ENCODE measurements around the gene RHBDD2.
"Not testable (repeated sequence)": the region's sequence is repeated elsewhere in the genome, so short reads cannot be mapped to it uniquely, and the experiment has no call there.

Gene RHBDD2

DNA sequence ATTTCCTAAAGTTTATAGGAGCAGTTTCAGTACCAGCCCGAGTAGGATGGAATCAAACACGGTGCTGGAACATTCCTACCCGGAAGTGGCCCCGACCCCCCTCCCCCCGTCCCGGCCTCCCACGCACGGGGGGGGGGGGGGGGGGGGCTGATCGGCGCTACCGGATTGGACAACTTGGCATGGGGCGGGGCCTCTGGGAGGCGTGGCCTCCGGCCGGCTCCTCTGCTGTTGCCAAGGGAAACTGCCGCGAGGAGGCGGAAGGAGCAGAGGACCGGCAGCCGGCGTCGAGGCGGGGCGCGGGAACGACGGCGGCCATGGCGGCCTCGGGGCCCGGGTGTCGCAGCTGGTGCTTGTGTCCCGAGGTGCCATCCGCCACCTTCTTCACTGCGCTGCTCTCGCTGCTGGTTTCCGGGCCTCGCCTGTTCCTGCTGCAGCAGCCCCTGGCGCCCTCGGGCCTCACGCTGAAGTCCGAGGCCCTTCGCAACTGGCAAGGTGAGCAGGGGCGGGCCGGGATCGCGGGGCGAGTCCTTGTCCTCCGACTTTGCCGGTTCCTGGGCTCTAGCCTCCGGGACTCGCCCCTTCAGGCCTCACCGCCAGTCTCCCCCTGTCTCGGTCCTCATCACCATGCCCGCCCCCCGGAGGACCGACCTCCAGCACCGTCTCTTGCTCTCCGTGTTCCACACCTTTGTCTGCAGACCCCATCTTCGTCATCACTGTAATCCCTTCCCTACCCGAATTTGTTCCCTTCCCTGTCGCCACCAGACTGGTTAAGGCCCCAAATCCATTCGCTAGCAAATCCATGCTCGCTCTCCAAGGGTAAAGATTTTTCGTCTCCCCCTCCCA lies at the start of gene RHBDD2:
Gene RHBDD2, plus strand, starts transcription at position 266 of the 843 bp plus-strand sequence. Its CDS starts 49 bp downstream, at position 315.
- DNase-seq (ENCODE audit: low spot score) = peak; percentile 93

DNA sequence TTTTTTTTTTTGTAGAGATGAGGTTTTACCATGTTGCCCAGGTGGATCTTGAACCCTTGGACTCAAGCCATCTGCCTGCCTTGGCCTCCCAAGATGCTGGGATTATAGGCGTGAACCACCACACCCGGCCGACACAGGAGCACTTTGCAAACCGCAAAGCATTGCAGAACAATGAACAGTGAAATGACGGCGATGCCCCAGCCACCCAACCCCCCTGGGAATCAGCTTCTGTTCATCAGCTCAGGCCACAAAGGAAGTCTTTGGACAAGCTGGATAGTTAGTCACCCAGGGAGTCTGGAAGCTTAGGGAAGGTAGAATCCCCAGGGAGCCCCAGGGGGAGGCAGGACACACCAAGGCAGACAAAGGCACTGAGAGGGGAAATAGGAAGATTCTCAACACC lies 49.2 kb upstream of the RHBDD2 start:
- DNase-seq (ENCODE audit: low spot score) = not testable (repeated sequence)

DNA sequence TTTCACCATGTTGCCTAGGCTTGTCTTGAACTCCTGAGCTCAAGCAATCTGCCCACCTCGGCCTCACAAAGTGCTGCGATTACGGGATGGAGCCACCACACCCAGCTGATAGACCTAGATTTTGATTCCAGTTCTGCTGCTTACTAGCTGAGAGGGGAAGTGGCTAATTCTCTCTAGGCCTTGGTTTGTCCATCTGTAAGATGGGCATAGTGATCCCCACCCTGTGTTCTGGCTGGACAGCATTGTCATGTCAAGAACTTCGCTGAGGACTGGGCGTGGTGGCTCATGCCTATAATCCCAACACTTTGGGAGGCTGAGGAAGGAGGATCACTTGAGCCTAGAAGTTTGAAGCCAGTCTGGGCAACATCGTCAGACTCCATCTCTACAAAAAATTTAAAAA lies 47.9 kb upstream of the RHBDD2 start:
- DNase-seq (ENCODE audit: low spot score) = no peak

DNA sequence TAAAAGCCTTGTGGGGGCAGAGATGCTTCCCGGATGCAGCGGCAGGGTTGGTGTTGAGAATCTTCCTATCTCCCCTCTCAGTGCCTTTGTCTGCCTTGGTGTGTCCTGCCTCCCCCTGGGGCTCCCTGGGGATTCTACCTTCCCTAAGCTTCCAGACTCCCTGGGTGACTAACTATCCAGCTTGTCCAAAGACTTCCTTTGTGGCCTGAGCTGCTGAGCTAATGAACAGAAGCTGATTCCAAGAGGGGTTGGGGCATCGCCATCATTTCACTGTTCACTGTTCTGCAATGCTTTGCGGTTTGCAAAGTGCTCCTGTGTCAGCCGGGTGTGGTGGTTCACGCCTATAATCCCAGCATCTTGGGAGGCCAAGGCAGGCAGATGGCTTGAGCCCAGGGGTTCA lies 45.2 kb upstream of the RHBDD2 start:
- DNase-seq (ENCODE audit: low spot score) = not testable (repeated sequence)

DNA sequence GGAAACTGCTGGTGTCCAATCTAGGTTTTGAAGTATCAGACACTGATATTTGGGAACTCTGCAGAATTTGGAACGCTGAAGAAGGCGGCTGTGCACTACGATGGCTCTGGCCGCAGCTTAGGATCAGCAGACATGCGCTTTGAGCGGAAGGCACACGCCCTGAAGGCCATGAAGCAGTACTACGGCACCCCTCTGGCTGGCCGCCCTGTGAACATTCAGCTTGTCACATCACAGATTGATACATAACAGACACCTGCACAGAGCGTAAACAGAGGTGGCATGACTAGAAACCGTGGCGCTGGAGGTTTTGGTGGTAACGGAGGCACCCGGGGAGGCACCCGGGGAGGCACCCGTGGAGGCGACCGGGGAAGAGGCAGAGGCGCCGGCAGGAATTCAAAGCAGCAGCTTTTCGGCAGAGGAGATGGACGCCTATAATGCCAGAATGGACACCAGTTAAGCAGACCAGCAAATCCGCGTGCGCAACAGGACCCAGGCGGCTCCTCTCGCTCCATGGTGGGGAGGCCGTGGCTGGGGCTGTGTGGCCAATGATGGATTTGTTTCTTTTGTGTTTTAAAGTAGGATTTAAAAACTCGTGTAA lies 43.0 kb upstream of the RHBDD2 start:
- DNase-seq (ENCODE audit: low spot score) = no peak

DNA sequence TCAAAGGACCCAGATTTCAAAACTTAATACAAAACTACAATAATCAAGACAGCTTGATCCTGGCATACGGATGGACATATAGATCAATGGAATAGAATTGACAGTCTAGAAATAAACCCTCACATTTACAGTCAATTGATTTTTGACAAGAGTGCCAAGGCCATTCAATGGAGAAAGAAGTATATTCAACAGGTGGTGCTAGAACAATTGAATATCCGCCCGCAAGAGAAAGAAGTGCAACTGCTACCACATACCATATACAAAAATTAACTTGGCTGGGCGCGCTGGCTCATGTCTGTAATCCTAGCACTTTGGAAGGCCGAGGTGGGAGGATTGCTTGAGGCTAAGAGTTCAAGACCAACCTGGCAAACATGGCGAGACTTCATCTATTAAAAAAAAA lies 42.0 kb upstream of the RHBDD2 start:
- DNase-seq (ENCODE audit: low spot score) = no peak

DNA sequence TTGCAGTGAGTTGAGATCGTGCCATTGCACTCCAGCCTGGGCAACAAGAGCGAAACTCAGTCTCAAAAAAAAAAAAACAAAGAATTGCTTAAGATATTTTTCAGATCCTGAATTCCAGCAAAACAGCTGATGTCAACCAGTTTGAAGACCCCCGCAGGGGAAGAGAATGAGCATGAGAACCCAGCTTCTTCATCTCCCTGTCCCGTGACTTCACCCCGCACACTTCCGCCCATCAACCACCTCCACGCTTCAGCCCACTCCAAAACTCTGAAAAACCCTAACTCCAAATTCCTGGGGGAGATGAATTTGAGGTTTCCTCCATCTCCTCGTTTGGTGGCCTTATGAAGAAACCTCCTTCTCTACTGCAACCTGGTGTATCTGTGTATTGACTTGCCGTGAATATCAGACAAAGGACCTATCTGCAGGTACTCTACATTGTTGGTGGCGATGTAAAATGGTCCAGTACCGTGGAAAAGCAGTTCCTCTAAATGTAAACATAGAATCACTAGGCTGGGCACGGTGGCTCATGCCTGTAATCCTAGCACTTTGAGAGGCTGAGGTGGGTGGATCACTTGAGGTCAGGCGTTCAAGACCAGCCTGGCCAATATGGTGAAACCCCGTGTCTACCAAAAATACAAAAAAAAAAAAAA lies 40.4 kb upstream of the RHBDD2 start:
- not testable (repeated sequence) for DNase-seq (ENCODE audit: low spot score)

DNA sequence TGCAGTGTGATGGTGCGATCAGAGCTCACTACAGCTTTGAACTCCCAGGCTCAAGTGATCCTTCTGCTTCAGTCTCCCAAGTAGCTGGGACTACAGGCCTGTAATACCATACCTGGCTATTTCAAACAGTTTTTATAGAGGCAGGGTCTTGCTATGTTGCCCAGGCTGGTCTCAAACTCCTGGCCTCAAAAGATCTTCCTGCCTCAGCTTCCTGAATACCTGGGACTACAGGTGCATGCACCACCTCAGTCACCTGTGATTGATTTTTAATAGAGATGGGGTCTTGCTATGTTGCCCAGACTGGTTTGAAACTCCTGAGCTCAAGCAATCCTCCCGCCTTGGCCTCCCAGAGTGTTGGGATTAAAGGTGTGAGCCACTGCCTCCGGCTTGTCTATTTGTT lies 38.8 kb upstream of the RHBDD2 start:
- DNase-seq (ENCODE audit: low spot score) = no peak

DNA sequence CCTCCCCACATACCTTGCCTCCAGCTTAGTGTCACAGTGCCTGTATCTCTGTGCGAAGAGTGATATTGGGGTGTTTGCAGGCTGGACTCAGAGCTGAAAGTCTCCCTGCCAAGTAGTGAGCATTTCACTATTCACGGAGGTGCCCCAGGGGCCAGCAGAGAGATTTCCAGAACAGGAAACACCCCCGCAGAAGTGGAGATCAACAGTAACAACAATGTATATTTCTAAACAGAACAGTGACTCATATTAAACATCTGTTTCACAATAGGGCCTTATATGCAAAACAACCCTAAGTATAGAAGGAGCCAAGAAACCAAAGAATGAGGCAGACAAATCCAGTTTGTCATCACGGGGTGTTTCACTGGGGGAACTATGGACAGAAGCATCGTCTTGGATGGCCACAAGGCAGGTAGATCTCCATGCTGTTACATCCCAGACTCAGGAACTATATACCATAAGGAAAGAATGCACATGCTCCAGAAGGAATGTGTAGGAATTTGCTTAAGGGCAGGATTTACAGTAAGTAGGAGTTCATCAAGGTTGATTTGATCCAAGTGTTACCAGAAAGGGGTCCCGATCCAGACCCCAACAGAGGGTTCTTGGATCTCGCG lies 35.9 kb upstream of the RHBDD2 start:
- DNase-seq (ENCODE audit: low spot score) = peak; percentile 75

DNA sequence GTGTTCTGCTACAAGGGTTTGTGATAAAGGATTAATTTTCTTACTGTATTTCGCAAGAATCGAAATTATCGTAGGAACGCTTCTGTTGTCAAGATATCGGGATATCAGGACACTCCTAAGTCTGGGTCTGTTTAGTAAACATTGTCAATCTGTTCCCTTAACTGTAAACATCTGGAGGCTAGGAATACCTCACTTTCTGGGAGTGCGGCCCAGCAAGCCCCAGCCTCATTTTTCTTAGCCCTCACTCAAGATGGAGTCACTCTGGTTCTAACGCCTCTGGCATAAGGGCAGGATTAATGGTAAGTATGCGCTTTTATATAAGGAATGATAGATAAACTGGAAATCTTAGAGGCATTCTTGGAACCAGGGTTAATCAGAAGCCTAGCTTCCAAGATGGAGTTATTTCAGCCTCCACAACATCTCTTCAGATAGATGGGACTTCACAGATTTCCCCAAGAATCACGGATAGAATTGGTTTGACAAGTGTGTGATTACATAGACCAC lies 35.2 kb upstream of the RHBDD2 start:
- DNase-seq (ENCODE audit: low spot score) = no peak

DNA sequence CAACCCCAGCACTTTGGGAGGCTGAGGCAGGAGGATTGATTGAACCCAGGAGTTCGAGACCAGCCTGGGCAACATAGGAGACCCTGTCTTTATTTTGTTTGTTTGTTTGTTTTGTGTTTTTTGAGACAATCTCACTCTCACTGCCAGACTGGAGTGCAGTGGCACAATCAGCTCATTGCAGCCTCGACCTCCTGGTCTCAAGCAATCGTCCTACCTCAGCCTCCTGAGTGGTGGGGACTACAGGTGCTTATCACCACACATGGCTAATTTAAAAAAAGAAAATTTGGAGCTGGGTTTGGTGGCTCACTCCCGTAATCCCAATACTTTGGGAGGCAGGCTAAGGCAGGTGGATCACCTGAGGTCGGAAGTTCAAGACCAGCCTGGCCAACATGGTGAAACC lies 34.7 kb upstream of the RHBDD2 start:
- DNase-seq (ENCODE audit: low spot score) = no peak

DNA sequence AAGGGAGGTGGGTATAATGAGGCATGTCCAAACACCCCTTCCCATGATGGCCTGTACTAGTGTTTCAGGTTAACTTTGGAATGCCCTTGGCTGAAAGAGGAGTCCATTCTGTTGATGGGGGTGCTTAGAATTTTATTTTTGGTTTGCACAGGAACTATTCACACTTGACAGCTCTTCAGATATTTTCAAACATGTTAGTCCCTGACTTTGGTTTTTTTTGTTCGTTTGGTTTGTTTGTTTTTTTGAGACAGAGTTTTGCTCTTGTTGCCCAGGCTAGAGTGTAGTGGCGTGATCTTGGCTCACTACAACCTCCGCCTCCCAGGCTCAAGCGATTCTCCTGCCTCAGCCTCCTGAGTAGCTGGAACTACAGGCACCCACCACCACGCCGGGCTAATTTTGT lies 33.7 kb upstream of the RHBDD2 start:
- DNase-seq (ENCODE audit: low spot score) = not testable (repeated sequence)

DNA sequence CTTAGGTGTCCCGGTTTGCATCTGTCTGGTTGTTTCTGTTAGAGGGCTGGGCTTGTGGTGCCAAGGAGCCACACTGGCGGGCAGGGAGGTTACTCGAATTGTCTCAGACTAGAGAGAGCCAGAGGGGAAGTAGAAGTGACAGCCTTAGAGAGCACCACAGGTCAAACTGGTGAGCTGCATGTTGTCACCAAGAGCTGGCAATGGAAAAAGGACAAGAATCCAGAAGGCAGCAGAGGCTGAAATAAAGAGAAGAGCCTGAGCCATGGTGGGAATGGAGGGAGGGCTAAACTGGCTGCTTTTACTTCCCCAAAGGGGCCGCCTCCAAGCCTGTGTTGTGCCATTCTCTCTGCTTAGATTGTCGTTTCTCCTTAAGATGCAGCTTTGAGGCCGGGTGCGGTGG lies 31.1 kb upstream of the RHBDD2 start:
- DNase-seq (ENCODE audit: low spot score) = no peak

DNA sequence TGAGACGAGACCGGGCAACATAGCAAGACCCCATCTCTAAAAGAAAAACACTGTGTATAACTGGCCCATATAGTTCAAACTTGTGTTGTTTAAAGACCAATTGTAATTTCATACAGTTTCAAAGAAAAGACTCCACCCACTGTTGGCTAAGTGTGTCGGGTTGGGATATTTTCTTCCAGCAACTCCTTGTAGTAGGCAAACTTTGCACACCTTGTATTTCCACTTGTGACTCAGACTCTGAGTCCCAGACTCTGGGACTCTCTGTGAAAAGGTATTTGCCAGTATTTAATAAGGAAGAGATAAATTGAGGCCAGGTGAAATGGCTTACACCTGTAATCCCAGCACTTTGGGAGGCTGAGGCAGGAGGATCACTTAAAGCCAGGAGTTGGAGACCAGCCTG lies 29.3 kb upstream of the RHBDD2 start:
- no peak for DNase-seq (ENCODE audit: low spot score)

DNA sequence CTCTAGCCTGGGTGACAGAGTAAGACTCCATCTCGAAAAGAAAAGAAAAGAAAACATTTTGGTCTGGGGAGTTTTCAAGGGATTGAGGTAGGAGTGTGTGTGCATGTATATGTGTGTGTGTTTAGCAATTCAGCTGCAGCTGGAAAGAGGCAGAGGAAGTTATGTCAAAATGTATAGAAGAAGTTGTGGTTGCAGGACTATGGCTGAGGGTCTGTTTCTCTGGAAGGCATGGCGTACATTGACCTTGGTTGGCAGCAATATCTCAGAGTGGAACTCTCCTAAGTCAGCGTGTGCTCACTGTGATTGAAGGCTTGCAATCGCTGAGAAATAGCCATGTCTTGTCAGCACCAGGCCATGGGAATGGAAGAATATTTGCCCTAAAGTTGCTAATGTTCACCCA lies 28.6 kb upstream of the RHBDD2 start:
- DNase-seq (ENCODE audit: low spot score) = no peak

DNA sequence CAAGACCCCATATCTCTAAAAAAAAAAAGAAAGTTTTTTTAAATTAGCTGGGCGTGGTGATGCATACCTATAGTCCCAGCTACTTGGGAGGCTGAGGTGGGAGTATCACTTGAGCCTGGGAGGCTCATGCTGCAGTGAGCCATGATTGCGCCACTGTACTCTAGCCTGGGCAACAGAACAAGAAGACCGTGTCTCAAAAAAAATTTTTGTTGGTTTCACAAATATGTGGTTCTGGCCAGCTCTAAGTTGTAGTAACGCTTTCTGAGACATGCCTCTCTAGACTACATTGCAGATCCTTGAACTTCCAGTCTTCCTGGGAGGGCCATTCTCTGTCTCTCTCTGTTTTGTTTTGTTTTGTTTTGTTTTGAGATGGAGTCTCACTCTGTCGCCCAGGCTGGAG lies 24.6 kb upstream of the RHBDD2 start:
- no peak for DNase-seq (ENCODE audit: low spot score)

DNA sequence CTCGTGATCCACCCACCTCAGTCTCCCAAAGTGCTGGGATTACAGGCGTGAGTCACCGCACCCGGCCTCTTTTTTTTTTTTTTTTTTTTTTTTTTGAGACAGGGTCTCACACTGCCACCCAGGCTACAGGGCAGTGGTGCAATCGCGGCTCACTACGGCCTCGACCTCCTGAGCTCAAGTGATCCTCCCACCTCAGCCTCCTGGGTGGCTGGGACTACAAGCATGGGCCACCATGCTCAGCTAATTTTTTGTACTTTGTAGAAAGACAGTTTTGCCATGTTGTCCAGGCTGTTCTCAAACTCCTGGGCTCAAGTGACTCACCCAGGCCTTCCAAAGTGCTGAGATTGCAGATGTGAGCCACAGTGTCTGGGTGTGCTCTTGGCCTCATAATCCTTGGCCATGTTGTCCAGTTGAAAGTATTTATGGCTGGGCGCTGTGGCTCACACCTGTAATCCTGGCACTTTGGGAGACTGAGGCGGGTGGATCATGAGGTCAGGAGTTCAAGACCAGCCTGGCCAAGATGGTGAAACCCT lies 24.0 kb upstream of the RHBDD2 start:
- not testable (repeated sequence) for DNase-seq (ENCODE audit: low spot score)

DNA sequence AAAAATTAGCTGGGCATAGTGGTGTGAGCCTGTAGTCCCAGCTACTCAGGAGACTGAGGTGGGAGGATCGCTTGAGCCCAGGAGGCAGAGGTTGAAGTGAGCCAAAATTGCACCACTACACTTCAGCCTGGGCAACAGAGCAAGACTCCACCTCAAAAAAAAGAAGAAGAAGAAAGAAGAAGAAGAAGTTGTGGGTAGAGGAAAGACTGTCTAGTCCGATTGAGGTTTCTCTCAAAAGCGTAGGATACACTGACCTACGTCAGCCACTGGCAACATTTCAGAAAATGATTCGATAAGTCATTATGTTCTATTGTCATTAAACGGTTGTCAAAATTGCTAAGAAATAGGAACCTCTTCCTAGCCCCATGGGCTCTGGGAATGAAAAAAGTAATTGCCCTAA lies 22.3 kb upstream of the RHBDD2 start:
- DNase-seq (ENCODE audit: low spot score) = no peak

DNA sequence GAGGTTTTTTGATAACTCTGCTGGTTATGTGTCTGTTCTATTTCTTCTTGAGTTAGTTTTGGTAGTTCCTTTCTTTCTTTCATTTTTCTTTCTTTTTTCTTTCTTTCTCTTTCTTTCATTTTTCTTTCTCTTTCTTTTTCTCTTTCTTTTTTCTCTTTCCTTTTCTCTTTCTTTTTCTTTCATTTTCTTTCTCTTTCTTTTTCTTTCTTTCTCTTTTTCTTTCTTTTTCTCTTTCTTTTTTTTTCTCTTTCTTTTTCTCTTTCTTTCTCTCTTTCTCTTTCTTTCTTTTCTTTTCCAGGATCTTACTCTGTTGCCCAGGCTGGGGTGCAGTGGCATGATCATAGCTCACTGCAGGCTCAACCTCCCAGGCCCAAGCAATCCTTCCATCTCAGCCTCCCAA lies 20.4 kb upstream of the RHBDD2 start:
- DNase-seq (ENCODE audit: low spot score) = no peak

DNA sequence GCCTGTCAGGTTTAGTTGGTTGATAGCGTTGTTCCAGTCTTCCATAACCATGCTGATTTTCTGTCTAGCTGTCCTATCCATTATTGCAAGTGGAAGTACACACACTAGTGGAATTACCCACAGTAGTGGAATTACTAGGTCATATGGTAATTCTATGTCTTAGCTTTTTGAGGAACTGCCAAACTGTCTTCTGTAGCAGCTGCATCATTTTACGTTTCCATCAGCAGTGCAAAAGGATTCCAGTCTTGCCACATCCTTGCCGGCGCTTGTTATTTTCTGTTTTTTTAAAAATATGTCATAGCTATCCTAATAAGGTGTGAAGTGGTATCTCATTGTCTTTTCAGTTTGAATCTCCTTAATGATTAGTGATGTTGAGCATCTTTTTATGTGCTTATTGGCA lies 17.2 kb upstream of the RHBDD2 start:
- no peak for DNase-seq (ENCODE audit: low spot score)

DNA sequence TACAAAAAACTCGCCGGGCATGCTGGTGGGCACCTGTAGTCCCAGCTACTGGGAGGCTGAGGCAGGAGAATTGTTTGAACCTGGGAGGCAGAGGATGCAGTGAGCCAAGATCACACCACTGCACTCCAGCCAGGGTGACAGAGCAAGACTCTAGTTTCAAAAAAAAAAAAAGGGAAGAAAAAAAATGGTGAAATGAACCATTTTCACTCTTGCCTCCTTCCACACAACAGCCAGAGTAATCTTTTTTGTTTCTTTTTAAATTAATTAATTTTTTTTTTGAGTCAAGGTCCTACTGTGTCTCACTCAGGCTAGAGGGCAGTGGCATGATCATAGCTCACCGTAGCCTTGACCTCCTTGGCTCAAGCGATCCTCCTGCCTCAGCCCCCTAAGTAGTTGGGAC lies 14.6 kb upstream of the RHBDD2 start:
- DNase-seq (ENCODE audit: low spot score) = not testable (repeated sequence)

DNA sequence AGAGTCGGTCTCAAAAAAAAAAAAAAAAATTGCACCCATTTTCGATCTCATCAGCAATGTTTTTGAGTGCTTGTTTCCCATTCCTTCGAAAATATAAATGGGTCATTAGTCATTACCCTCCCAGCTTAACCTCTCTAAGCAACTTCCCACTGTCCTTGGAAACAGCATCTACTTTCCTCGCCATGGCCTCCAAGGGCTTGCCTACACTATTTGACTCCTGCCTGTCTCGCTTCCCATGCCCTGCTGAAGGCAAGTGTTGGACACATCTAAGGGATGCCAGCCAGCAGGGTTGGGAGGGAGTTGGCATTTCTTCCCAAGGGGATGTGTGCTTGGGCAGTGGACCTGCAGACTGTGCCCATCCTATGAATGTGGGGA lies 12.7 kb upstream of the RHBDD2 start:
- no peak for DNase-seq (ENCODE audit: low spot score)

Data from RKO (cell line).